ENCODE data around the gene CSTA.

Gene CSTA

DNA sequence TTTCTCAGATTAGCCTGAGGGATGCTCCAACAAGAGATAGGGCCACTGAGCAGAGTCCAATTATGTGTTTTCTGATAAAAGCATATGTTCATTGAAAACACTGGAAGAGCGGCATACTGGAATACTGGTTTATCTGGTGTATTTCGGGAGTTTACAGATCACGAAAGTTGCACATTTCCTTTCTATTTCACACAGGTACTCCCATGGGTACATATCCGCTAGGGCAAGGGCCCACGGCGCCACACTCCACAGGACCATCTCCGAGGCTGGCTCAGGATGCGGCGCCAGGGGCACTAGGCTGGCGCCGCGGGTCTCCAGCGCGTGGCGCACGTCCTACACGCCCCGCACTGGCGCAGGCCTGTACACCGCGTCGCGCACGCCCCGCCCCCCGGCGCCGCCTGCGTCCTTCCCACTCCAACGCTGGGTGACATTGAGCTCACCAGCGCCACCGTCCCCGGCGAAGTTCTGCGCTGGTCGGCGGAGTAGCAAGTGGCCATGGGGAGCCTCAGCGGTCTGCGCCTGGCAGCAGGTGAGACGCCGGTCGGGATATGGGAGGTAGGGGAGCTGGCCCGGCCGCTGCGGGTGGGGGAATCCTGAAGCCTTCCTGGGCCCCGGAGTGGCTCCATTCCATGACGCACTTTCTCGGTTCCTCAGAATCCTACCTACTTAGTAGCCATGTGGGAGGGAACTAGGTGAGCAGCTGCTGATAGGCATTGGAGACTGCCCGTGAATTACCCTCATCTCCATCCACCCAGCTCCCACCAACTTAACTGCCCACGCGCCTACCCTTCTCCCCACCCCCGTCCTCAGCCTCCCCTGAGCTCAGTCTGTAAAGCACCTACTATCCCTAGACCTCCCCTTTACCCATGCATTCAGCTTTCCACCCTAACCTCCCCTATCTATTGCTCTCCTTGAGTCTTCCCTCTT is 59.0 kb downstream of the CSTA start, which contains the start of gene FAM162A:
Gene FAM162A, plus strand, starts transcription at position 412 of the 927 bp plus-strand sequence. Its CDS starts 84 bp downstream, at position 496.
- Histone ChIP-seq H3K9me3 (ENCODE audit: control insufficient read depth, low read depth, low read length) (no peaks in the 10 kb centered on the region), H3K36me3 (ENCODE audit: control insufficient read depth, low read depth, low read length) (no peaks in the 10 kb centered on the region), H3K4me3 (ENCODE audit: low read length) (peak within 1 kb of the TSS; percentile 98), H3K4me1 (ENCODE audit: control insufficient read depth, low read depth, low read length) (peaks cover 8% of the 10 kb centered on the region), H3K27ac (ENCODE audit: low read length) (peak within 1 kb of the TSS; percentile 96), H3K9ac (ENCODE audit: low read length) (peak within 1 kb of the TSS; percentile 97), H3K27me3 (ENCODE audit: control insufficient read depth, insufficient read depth, low read length) (no peaks in the 10 kb centered on the region)

DNA sequence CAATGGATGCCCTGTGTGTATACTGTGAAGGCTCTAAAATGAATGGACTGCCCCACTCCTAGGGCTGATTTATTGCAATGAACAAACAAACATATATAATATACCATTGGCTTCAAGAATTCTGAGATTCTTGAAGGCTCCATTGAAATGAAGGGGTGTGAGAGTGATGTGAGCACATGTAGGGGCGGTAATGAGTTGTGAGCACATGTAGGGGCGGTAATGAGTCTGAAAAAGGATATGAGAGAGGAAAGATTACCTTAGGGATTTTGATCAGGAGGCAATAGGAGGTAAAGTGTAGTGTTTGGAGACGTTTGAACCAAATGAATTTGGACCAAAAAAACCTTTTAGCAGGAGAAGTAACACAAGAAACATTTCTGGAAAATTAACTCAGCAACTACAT is 62.7 kb downstream of the CSTA start:
- no peaks in the 10 kb centered on the region for H3K36me3 ChIP-seq (ENCODE audit: control insufficient read depth, low read depth, low read length)
- H3K4me1 ChIP-seq (ENCODE audit: control insufficient read depth, low read depth, low read length), result peaks cover 5% of the 10 kb centered on the region

DNA sequence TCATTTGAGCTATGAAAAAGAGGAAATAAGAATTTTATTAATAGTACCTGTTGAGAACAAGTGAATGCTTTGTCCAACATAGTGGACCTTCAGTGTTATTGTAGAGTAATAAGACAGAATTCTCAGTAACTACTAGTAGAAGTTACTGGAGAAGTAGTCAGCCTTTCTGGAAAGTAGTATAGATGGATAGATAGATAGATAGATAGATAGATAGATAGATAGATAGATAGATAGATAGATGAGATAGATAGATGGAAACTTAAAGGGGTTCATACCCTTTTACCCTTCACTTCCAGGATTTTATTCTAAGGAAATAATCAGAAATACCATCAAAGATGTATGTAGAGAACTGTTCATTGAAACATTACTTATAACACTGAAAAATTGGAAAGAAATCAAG is 64.1 kb downstream of the CSTA start:
- Histone ChIP-seq H3K27ac (ENCODE audit: low read length) (no peak overlapping the region), H3K36me3 (ENCODE audit: control insufficient read depth, low read depth, low read length) (no peaks in the 10 kb centered on the region), H3K4me3 (ENCODE audit: low read length) (no peak overlapping the region), H3K9me3 (ENCODE audit: control insufficient read depth, low read depth, low read length) (no peaks in the 10 kb centered on the region), H3K9ac (ENCODE audit: low read length) (no peak overlapping the region), H3K4me1 (ENCODE audit: control insufficient read depth, low read depth, low read length) (no peaks in the 10 kb centered on the region), H3K27me3 (ENCODE audit: control insufficient read depth, insufficient read depth, low read length) (no peaks in the 10 kb centered on the region)

More for the DNA sequence above, 62.7 kb downstream of the CSTA start:
- no peak overlapping the region for H3K9ac ChIP-seq (ENCODE audit: low read length)
- no peaks in the 10 kb centered on the region for H3K9me3 ChIP-seq (ENCODE audit: control insufficient read depth, low read depth, low read length)
- H3K27ac ChIP-seq (ENCODE audit: low read length), result no peak overlapping the region
- H3K4me3 ChIP-seq (ENCODE audit: low read length), result no peak overlapping the region
- no peaks in the 10 kb centered on the region for H3K27me3 ChIP-seq (ENCODE audit: control insufficient read depth, insufficient read depth, low read length)

DNA sequence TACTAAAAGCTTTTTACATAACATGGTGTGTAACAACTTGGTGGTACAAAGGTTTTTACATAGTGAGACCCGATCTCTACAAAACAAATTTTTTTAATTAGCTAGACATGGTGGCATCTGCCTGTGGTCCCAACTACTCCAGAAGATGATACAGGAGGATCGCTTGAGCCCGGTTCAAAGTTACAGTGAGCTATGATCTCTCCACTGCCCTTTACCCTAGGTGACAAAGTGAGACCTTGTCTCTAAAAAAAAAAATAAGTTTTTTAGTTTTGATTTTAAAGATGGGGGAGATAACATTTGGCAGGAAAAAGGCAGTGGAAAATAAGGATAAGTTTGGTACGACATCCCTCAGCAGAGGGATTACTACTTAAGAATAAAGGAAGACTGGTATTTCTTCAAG is 64.8 kb downstream of the CSTA start:
- Histone ChIP-seq H3K27ac (ENCODE audit: low read length) (no peak overlapping the region), H3K4me1 (ENCODE audit: control insufficient read depth, low read depth, low read length) (no peaks in the 10 kb centered on the region), H3K4me3 (ENCODE audit: low read length) (no peak overlapping the region), H3K27me3 (ENCODE audit: control insufficient read depth, insufficient read depth, low read length) (no peaks in the 10 kb centered on the region), H3K9ac (ENCODE audit: low read length) (no peak overlapping the region), H3K9me3 (ENCODE audit: control insufficient read depth, low read depth, low read length) (no peaks in the 10 kb centered on the region), H3K36me3 (ENCODE audit: control insufficient read depth, low read depth, low read length) (no peaks in the 10 kb centered on the region)

DNA sequence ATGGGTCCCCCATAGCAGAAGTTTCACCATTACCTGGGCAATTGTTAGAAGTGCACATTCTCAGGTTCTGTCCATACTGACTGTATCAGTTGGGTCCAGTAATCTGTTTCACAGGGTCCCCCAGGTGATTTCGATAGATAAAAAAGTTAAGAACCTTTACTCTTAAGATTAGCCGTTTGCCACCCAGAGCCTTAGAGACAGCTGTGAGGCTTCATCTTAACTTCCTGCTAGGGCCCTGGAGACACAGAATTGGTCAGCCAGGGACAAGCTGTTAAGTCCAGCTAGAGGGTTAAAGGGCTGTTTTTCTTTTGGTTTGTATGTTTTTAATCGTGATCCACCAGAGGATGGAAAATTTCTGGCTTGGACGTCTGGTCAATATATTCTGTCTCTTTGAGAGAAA is 65.6 kb downstream of the CSTA start:
- no peak overlapping the region for H3K27ac ChIP-seq (ENCODE audit: low read length)
- H3K36me3 ChIP-seq (ENCODE audit: control insufficient read depth, low read depth, low read length), result no peaks in the 10 kb centered on the region
- no peaks in the 10 kb centered on the region for H3K27me3 ChIP-seq (ENCODE audit: control insufficient read depth, insufficient read depth, low read length)
- H3K9ac ChIP-seq (ENCODE audit: low read length), result no peak overlapping the region
- H3K9me3 ChIP-seq (ENCODE audit: control insufficient read depth, low read depth, low read length), result no peaks in the 10 kb centered on the region
- H3K4me1 ChIP-seq (ENCODE audit: control insufficient read depth, low read depth, low read length), result no peaks in the 10 kb centered on the region
- H3K4me3 ChIP-seq (ENCODE audit: low read length), result no peak overlapping the region

Measured in iPS-18a (cell line).